ENCODE results near the gene GLO1.

The GLO1 gene

GRCh38 chr6:38658418-38659167 lies 44.4 kb downstream of the GLO1 start:
- no peak for TF ChIP-seq GATA3 (IDR thresholded peaks at IDR 0.05; ENCODE audit: low read depth, low read length)
- TF ChIP-seq GATA2 (IDR thresholded peaks at IDR 0.05; ENCODE audit: low read depth, low read length): no peak

GRCh38 chr6:38656896-38657295 lies 46.0 kb downstream of the GLO1 start:
- TF ChIP-seq GATA2 (IDR thresholded peaks at IDR 0.05; ENCODE audit: low read depth, low read length) (no peak), GATA3 (IDR thresholded peaks at IDR 0.05; ENCODE audit: low read depth, low read length) (no peak)

DNA sequence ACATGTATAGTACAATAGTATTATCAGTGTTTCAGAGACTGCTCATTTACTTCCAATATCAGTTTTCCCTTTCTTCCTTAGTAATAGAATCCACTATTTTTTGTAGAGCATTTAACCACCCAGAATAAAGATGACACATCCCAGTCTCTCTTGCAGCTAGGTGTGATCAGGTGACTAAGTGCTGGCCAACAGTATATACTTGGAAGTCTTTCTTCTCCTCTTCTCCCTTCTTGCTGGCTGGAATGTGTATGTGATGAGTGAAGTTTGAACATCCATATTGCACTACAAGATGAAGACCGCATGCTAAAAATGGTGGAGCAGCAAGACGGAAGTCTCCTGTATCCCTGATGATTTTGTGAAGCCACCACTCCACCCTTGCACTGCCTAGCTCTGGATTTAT lies 48.7 kb downstream of the GLO1 start:
- no peak for TF ChIP-seq GATA2 (IDR thresholded peaks at IDR 0.05; ENCODE audit: low read depth, low read length)

DNA sequence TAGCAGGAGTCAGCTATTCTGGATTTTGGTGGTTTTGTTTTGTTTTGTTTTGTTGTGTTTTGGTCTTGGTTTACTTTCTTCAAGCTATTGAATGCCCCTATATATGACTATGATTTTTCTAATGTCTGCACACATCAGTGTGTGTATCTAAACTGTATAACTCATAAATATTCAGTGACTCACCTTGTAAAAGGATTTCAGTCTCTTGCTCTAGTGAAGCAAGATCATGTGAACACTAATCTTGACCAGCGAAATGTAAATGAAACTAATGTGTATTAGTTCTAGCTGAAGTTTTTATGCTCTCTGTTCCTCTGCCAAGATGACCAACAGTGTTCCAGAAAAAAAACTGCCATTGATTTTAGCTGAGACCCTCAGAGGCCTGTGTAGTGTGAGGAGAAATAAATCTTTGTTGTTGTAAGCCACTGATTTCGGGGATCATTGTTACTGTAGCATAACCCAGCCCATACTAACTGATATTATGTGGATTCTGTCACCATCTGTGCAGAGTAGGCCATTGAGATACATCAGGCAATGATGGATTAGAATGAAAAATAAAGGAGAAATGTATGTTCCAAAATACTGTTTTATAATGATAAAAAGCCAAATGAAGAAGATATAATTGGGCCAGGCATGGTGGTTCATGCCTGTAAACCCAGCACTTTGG lies 51.7 kb downstream of the GLO1 start:
- TF ChIP-seq GATA3 (IDR thresholded peaks at IDR 0.05; ENCODE audit: low read depth, low read length) (no peak), GATA2 (IDR thresholded peaks at IDR 0.05; ENCODE audit: low read depth, low read length) (no peak)

- TF ChIP-seq GATA3 (IDR thresholded peaks at IDR 0.05; ENCODE audit: low read depth, low read length) (no peak), GATA2 (IDR thresholded peaks at IDR 0.05; ENCODE audit: low read depth, low read length) (no peak)
These were observed 52.7 kb downstream of the GLO1 start for GRCh38 chr6:38650207-38650752.

DNA sequence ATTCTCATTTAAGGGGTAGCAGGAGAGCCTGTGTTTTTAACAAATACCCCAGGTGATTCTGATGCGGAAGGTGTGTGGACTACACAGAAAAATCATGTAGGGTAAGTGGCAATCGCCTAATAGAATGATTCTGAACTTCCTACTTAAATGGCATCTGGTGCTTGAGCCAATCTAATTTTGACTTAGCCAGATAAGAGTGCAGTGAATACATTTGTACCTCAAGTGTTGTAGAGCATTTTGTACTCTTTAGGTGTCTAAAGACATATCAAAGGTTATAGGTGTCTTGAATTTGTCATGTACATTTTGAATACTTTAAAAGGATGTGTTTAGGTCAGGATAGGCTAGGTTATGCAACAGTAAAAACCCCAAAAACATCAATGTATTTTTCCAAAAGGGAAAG lies 53.2 kb downstream of the GLO1 start:
- no peak for TF ChIP-seq GATA3 (IDR thresholded peaks at IDR 0.05; ENCODE audit: low read depth, low read length)

DNA sequence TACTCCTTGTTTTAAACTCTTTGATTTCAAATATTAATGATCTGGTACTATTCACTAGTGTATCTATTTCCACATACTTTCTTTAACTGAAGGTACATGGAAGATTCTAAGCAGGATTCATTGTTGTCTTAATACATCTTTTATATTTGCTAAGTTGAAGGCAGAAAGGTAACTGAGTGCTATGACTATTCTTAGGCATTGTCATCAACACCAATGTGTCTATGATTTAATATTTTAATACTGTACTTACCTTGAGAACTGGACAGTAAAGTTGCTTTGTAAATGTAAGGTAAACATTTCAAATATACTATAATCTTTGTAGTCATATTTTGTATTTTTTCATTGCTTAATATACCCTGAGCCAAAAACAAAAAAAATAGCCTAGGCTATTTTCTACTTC lies 54.3 kb downstream of the GLO1 start:
- TF ChIP-seq GATA3 (IDR thresholded peaks at IDR 0.05; ENCODE audit: low read depth, low read length): no peak
- TF ChIP-seq GATA2 (IDR thresholded peaks at IDR 0.05; ENCODE audit: low read depth, low read length): no peak

DNA sequence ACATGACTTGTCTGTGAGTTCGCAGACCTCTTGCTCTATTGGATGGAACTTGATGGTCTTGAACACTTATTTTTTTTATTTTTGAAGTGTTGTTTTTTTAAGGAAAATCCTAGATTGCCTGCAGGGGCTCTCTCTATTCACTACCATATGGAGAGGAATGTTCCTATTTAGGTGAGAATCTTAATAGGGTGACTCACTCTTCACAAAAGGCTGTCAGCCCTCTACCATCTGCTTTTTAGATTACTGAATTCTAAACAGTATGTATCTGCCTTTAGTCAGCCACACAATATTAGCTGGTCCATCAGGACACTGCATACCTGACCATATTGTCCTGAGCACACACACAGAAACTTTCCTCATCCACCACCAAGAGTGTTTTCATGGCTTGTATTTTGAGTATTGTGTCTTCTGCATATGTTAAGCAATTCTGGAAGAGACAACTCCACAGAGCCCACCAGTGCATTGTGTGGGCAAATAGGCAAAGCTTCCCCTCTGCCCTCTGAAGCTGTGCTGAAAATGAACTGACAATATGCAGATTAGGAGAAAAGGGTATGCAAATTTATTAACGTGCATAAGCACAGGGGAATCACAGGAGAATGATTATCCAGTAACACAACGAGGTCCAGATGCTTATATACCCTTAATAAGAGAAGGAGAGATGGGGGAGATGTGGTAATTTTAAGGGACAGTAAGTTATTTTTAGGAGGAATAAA lies 56.6 kb downstream of the GLO1 start:
- no peak for TF ChIP-seq GATA3 (IDR thresholded peaks at IDR 0.05; ENCODE audit: low read depth, low read length)
- TF ChIP-seq GATA2 (IDR thresholded peaks at IDR 0.05; ENCODE audit: low read depth, low read length): no peak

DNA sequence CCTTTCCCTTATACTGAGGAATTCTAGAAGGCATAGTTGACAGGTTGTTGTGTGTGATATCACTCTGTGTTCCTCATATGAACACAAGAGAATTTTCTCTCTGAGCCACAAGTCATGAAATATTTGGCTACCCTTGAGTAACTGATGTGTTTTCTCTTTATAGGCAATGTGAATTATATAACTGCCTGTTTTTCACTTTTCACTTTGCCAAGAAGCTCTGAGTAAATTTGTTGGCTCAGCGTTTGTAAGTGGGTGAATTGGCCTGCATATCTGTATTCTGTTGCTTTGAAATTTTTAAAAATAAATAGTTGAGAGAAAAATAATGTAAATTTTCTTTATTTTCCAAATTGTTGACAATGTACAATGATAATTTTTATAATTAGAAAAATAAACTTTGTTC lies 58.0 kb downstream of the GLO1 start:
- TF ChIP-seq GATA2 (IDR thresholded peaks at IDR 0.05; ENCODE audit: low read depth, low read length) (no peak), GATA3 (IDR thresholded peaks at IDR 0.05; ENCODE audit: low read depth, low read length) (no peak)

GRCh38 chr6:38640216-38640909 lies 62.6 kb downstream of the GLO1 start:
- TF ChIP-seq GATA2 (IDR thresholded peaks at IDR 0.05; ENCODE audit: low read depth, low read length): no peak
- no peak for TF ChIP-seq GATA3 (IDR thresholded peaks at IDR 0.05; ENCODE audit: low read depth, low read length)

- no peak for TF ChIP-seq GATA2 (IDR thresholded peaks at IDR 0.05; ENCODE audit: low read depth, low read length)
These were observed 63.3 kb downstream of the GLO1 start, which contains the start of gene BTBD9 for GRCh38 chr6:38639498-38640215. BTBD9 (minus strand) TSS chr6:38639929.

- no peak for TF ChIP-seq GATA3 (IDR thresholded peaks at IDR 0.05; ENCODE audit: low read depth, low read length)
- TF ChIP-seq GATA2 (IDR thresholded peaks at IDR 0.05; ENCODE audit: low read depth, low read length): no peak
These were observed 63.9 kb downstream of the GLO1 start for GRCh38 chr6:38638941-38639497.

- TF ChIP-seq GATA3 (IDR thresholded peaks at IDR 0.05; ENCODE audit: low read depth, low read length) (no peak), GATA2 (IDR thresholded peaks at IDR 0.05; ENCODE audit: low read depth, low read length) (no peak)
These were observed 65.2 kb downstream of the GLO1 start for GRCh38 chr6:38637756-38638155.

All from SH-SY5Y (cell line).